HepG2 (cell line): ENCODE measurements around the gene MIF. TPM values are rescaled to one million over a fixed set of nuclear protein-coding genes. Genes with fewer than 3 reads are reported as not detected.

Experiments used
- ARID2 ChIP-seq: sonication (generic); formaldehyde crosslinking; IDR thresholded peaks from 2 replicates; pipeline ENCODE4 v1.8.1; 2022; ENCODE audit warnings: mild to moderate bottlenecking, missing genetic modification reagents, borderline replicate concordance
- BCL6 ChIP-seq: IDR thresholded peaks from 2 replicates; pipeline ENCODE4 v1.6.1; 2016; ENCODE audit warnings: missing genetic modification reagents, missing compliant biosample characterization
- GABPB1 ChIP-seq: IDR thresholded peaks from 2 replicates; pipeline ENCODE4 v1.6.1; 2016; ENCODE audit warnings: mild to moderate bottlenecking, missing genetic modification reagents, moderate library complexity, missing compliant biosample characterization
- IKZF4 ChIP-seq: sonication (generic); formaldehyde crosslinking; IDR thresholded peaks from 2 replicates; pipeline ENCODE4 v1.5.1; 2020; ENCODE audit warnings: borderline replicate concordance, mild to moderate bottlenecking, low read depth, missing genetic modification reagents; ENCODE audit errors: not compliant biosample characterization
- NFE2L2 ChIP-seq: fragments of 150-350 bp; IDR thresholded peaks from 2 replicates; pipeline ENCODE4 v1.6.1; 2014; ENCODE audit warnings: low read length
- NR2C2 ChIP-seq: sonication (generic); formaldehyde crosslinking; IDR thresholded peaks from 2 replicates; pipeline ENCODE4 v1.4.0; 2020; ENCODE audit warnings: missing genetic modification reagents, mild to moderate bottlenecking, moderate library complexity, borderline replicate concordance
- SMC3 ChIP-seq: IDR thresholded peaks from 2 replicates; pipeline ENCODE4 v1.6.1; 2011; ENCODE audit warnings: low read length, improper control_type of control experiment
- SMYD3 ChIP-seq: sonication (generic); formaldehyde crosslinking; IDR thresholded peaks from 2 replicates; pipeline ENCODE4 v1.8.1; 2023; ENCODE audit warnings: mild to moderate bottlenecking, missing genetic modification reagents
- SP2 ChIP-seq: sonication (generic); formaldehyde crosslinking; IDR thresholded peaks from 2 replicates; pipeline ENCODE4 v1.5.1; 2020; ENCODE audit warnings: mild to moderate bottlenecking, missing genetic modification reagents
- ZEB1 ChIP-seq: IDR thresholded peaks from 2 replicates; pipeline ENCODE4 v1.6.1; 2012; ENCODE audit warnings: mild to moderate bottlenecking, low read depth, inconsistent platforms; ENCODE audit not compliant: insufficient replicate concordance
- ZFAT ChIP-seq: sonication (generic); formaldehyde crosslinking; conservative IDR thresholded peaks from 2 replicates; pipeline ENCODE4 v1.8.1; 2023; ENCODE audit warnings: missing genetic modification reagents, inconsistent platforms
- ZNF17 ChIP-seq: sonication (generic); formaldehyde crosslinking; IDR thresholded peaks from 2 replicates; pipeline ENCODE4 v1.5.0; 2020; ENCODE audit warnings: mild to moderate bottlenecking, missing genetic modification reagents
- ZNF18 ChIP-seq: sonication (generic); formaldehyde crosslinking; IDR thresholded peaks from 2 replicates; pipeline ENCODE4 v1.8.0; 2022; ENCODE audit warnings: mild to moderate bottlenecking, missing genetic modification reagents; ENCODE audit not compliant: insufficient replicate concordance
- ZNF619 ChIP-seq: sonication (generic); formaldehyde crosslinking; IDR thresholded peaks from 2 replicates; pipeline ENCODE4 v1.4.0; 2020; ENCODE audit warnings: mild to moderate bottlenecking, missing genetic modification reagents
- ZNF646 ChIP-seq: sonication (generic); formaldehyde crosslinking; IDR thresholded peaks from 2 replicates; pipeline ENCODE4 v1.9.0; 2021; ENCODE audit warnings: mild to moderate bottlenecking, missing genetic modification reagents
- polyA plus RNA-seq, 8 experiments: library from polyadenylated mRNA; depleted of rRNA in 3 of 8; stranded (reverse) in 7 of 8; unstranded in 1 of 8; fragments of >200 nt; fragmentation: Illumina TruSeq in 4 of 8; extraction: Trizol in 4 of 8; gene quantifications; 2 replicates each; pipeline versions ENCODE4 v1.2.1 to v1.2.3, GENCODE V29; 2011 to 2016; ENCODE audit warnings: low read depth in 4 of 8, missing spikeins in 1 of 8, mixed read lengths in 1 of 8; ENCODE audit not compliant: insufficient read depth in 1 of 8
- total RNA-seq, 5 experiments: library from RNA; depleted of rRNA; stranded (reverse); fragments of >200 nt; fragmentation: Illumina TruSeq; extraction: Trizol; gene quantifications; 2 replicates each; pipeline ENCODE4 v1.2.3, GENCODE V29; 2016; ENCODE audit warnings: low read depth in 1 of 5
- TF ChIP-seq, protein P1 (sequence below): sonication (generic); formaldehyde crosslinking; IDR thresholded peaks from 2 replicates; pipeline ENCODE4 v1.5.0; 2020; ENCODE audit warnings: mild to moderate bottlenecking, missing genetic modification reagents, borderline replicate concordance
- TF ChIP-seq, protein P2 (sequence below): sonication (generic); formaldehyde crosslinking; IDR thresholded peaks from 2 replicates; pipeline ENCODE4 v1.5.1; 2020; ENCODE audit warnings: missing genetic modification reagents, mild to moderate bottlenecking, borderline replicate concordance

MIF gene
- total and polyA plus RNA-seq, 2 of the 13 experiments (the other 11 are each of a cell fraction or from before 2014, with no cell fraction given), result 634 to 675 TPM

- TF ChIP-seq ZNF646 (CRISPR knock-in tag) (peak; percentile 22; the same call in 1 of the 2 replicates), ARID2 (peak; percentile 89; the same call in 1 of the 2 replicates), ZNF17 (CRISPR knock-in tag) (no peak), ZNF619 (0 out of 2 replicates have a peak, but pooled peaks have one; percentile 27), IKZF4 (no peak), SP2 (no peak), NR2C2 (CRISPR knock-in tag) (peak; percentile 86), NFE2L2 (no peak), SMYD3 (no peak), ZFAT (CRISPR knock-in tag) (no peak), GABPB1 (peak; percentile 78; the same call in 1 of the 2 replicates), SMC3 (no peak), ZEB1 (no peak), BCL6 (CRISPR knock-in tag) (peak; percentile 21; the same call in 1 of the 2 replicates), ZNF18 (CRISPR knock-in tag) (peak; percentile 40)
- TF ChIP-seq, protein P1, sequence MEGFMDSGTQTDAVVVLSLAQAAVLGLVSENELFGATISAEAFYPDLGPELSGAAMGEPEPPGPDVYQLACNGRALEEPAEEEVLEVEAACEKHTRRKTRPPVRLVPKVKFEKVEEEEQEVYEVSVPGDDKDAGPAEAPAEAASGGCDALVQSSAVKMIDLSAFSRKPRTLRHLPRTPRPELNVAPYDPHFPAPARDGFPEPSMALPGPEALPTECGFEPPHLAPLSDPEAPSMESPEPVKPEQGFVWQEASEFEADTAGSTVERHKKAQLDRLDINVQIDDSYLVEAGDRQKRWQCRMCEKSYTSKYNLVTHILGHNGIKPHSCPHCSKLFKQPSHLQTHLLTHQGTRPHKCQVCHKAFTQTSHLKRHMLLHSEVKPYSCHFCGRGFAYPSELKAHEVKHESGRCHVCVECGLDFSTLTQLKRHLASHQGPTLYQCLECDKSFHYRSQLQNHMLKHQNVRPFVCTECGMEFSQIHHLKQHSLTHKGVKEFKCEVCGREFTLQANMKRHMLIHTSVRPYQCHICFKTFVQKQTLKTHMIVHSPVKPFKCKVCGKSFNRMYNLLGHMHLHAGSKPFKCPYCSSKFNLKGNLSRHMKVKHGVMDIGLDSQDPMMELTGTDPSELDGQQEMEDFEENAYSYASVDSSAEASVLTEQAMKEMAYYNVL (CRISPR knock-in tag), result no peak
- TF ChIP-seq, protein P2, sequence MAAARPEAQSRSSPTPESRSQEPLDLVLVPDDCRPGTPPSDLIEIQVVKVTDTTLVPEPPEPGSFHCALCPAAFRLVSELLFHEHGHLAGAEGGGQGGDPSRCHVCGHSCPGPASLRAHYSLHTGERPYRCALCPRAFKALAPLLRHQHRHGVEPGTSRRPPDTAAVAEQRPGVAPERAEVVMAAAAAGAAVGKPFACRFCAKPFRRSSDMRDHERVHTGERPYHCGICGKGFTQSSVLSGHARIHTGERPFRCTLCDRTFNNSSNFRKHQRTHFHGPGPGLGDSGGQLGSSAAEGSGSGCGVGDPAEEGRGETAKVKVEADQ (CRISPR knock-in tag), result no peak
Measured at GRCh38 chr22:23856721-23857605, 37.2 kb upstream of the MIF start (continued).
